CD4-positive, alpha-beta T cell (primary cell): Measurements from ENCODE around the gene FAM53A. TPM values are rescaled to one million over a fixed set of nuclear protein-coding genes. Genes with fewer than 3 reads are reported as not detected.

Experiments
- ATAC-seq: fragments of 200-7000 bp; cut with Tn5 transposase; one replicate; pipeline ENCODE4 v1.10.0; 2022; ENCODE audit warnings: mild to moderate bottlenecking; ENCODE audit not compliant: poor library complexity
- CTCF ChIA-PET: fragments of 350-600 bp; sonication (Branson Sonifier 250); formaldehyde crosslinking; loops from one replicate; lab custom pipeline; 2021; ENCODE audit warnings: antibody characterized with exemption, inconsistent platforms; lab: Charles Lee
- POLR2A ChIA-PET: fragments of 350-600 bp; sonication (Branson Sonifier 250); formaldehyde crosslinking; loops from one replicate; lab custom pipeline; 2021; ENCODE audit warnings: antibody characterized with exemption, inconsistent platforms; lab: Charles Lee
- DNase-seq, 14 experiments: peaks; one replicate each; pipeline ENCODE4 v3.0.0-alpha.2; 2013 to 2020; ENCODE audit warnings: mixed read lengths in 2 of 14
- H3K27ac ChIP-seq, 2 donors: one replicate each; pipeline versions ENCODE4 v1.5.1 to v1.7.0; 2013; ENCODE audit warnings: low read length in 2 of 2, low read depth in 1 of 2, mild to moderate bottlenecking in 1 of 2
- H3K27me3 ChIP-seq, 2 experiments: 1 replicate in 1 of 2; 2 replicates in 1 of 2; pipeline versions ENCODE4 v1.6.1 to v1.7.0; 2013; ENCODE audit warnings: low read length in 2 of 2, control low read depth in 1 of 2, mild to moderate bottlenecking in 1 of 2, moderate library complexity in 1 of 2; ENCODE audit not compliant: insufficient read depth in 2 of 2, control insufficient read depth in 1 of 2
- H3K36me3 ChIP-seq: one replicate; pipeline ENCODE4 v1.6.1; 2013; ENCODE audit warnings: low read length, control low read depth; ENCODE audit not compliant: insufficient read depth
- H3K4me1 ChIP-seq: one replicate; pipeline ENCODE4 v1.6.1; 2013; ENCODE audit warnings: low read length, control low read depth; ENCODE audit not compliant: insufficient read depth
- H3K4me3 ChIP-seq: one replicate; pipeline ENCODE4 v1.5.1; 2013; ENCODE audit warnings: mild to moderate bottlenecking, low read length, moderate library complexity
- H3K9me3 ChIP-seq, 2 experiments: 1 replicate in 1 of 2; 2 replicates in 1 of 2; pipeline versions ENCODE4 v1.6.1 to v1.7.0; 2013; ENCODE audit warnings: low read length in 2 of 2, mild to moderate bottlenecking in 2 of 2, control low read depth in 1 of 2, moderate library complexity in 1 of 2; ENCODE audit not compliant: control insufficient read depth in 1 of 2, insufficient read depth in 1 of 2
- H3K27ac Mint-ChIP-seq: one replicate; pipeline ENCODE4 v1.8.0; 2020; ENCODE audit warnings: mixed read lengths
- H3K27me3 Mint-ChIP-seq: one replicate; pipeline ENCODE4 v1.8.0; 2021; ENCODE audit warnings: mixed read lengths
- H3K36me3 Mint-ChIP-seq: one replicate; pipeline ENCODE4 v1.8.0; 2021; ENCODE audit warnings: low read depth, mixed read lengths
- H3K4me1 Mint-ChIP-seq: one replicate; pipeline ENCODE4 v1.8.0; 2021; ENCODE audit warnings: low read depth, mixed read lengths
- H3K4me3 Mint-ChIP-seq: one replicate; pipeline ENCODE4 v1.8.0; 2020; ENCODE audit warnings: mild to moderate bottlenecking, mixed read lengths
- H3K9me3 Mint-ChIP-seq: one replicate; pipeline ENCODE4 v1.8.0; 2020; ENCODE audit warnings: mixed read lengths
- CTCF ChIP-seq: fragments of 200-600 bp; IDR thresholded peaks from one replicate; pipeline ENCODE4 v1.8.0; 2022; ENCODE audit warnings: antibody characterized with exemption, mild to moderate bottlenecking
- intact Hi-C, 2 experiments: fragments of 100-400 bp; cut with DNase I in 1 of 2; cut with micrococcal nuclease in 1 of 2; formaldehyde crosslinking; loops; one replicate each; pipeline versions ENCODE4 v1.15.1 to v1.9.0; 2023 to 2025; cut with DNase I, micrococcal nuclease
- total RNA-seq, 174 experiments: library from RNA in 2 of 174; stranded (reverse) in 2 of 174; gene quantifications; one replicate each; pipeline ENCODE4 v1.2.3 and lab custom pipeline; 2021 to 2026

Gene FAM53A
- total RNA-seq, 2 experiments from 2014 or later = 0.93 to 2.4 TPM

GRCh38 chr4:1658146-1658545 lies 26.0 kb downstream of the FAM53A start:
- Mint-ChIP-seq H3K27ac (no peak overlapping the region), H3K36me3 (peaks cover 3% of the 10 kb centered on the region), H3K27me3 (no peaks in the 10 kb centered on the region), H3K9me3 (no peaks in the 10 kb centered on the region), H3K4me3 (no peak overlapping the region), H3K4me1 (no peaks in the 10 kb centered on the region)
- DNase-seq (no peak), ATAC-seq (no peak)
- Histone ChIP-seq H3K9me3 (no peaks in the 10 kb centered on the region), H3K36me3 (no peaks in the 10 kb centered on the region), H3K27me3 (no peaks in the 10 kb centered on the region), H3K27ac (no peak overlapping the region), H3K4me3 (no peak overlapping the region), H3K4me1 (no peaks in the 10 kb centered on the region)
- ChIA-PET CTCF (no interaction called here), POLR2A (no interaction called here)
- intact Hi-C loops = no loop called here
- no peak for TF ChIP-seq CTCF

GRCh38 chr4:1656986-1657385 lies 27.1 kb downstream of the FAM53A start:
- H3K36me3 ChIP-seq = no peaks in the 10 kb centered on the region
- ChIA-PET CTCF (no interaction called here), POLR2A (no interaction called here)
- no peaks in the 10 kb centered on the region for H3K9me3 ChIP-seq
- DNase-seq (no peak), ATAC-seq (no peak)
- Mint-ChIP-seq H3K9me3 (no peaks in the 10 kb centered on the region), H3K4me1 (no peaks in the 10 kb centered on the region), H3K27ac (no peak overlapping the region), H3K36me3 (peaks cover 3% of the 10 kb centered on the region), H3K27me3 (no peaks in the 10 kb centered on the region), H3K4me3 (no peak overlapping the region)
- intact Hi-C loops = no loop called here
- no peak overlapping the region for H3K4me3 ChIP-seq
- no peaks in the 10 kb centered on the region for H3K4me1 ChIP-seq
- no peaks in the 10 kb centered on the region for H3K27me3 ChIP-seq
- TF ChIP-seq CTCF = no peak
- no peak overlapping the region for H3K27ac ChIP-seq

GRCh38 chr4:1656132-1656531 lies 28.0 kb downstream of the FAM53A start:
- Histone ChIP-seq H3K9me3 (no peaks in the 10 kb centered on the region), H3K4me3 (no peak overlapping the region), H3K4me1 (no peaks in the 10 kb centered on the region), H3K27ac (no peak overlapping the region), H3K27me3 (no peaks in the 10 kb centered on the region), H3K36me3 (no peaks in the 10 kb centered on the region)
- H3K27me3 Mint-ChIP-seq = no peaks in the 10 kb centered on the region
- CTCF ChIA-PET = no interaction called here
- no peak overlapping the region for H3K27ac Mint-ChIP-seq
- ATAC-seq (no peak), DNase-seq (no peak)
- H3K9me3 Mint-ChIP-seq = no peaks in the 10 kb centered on the region
- intact Hi-C loops = no loop called here
- no peaks in the 10 kb centered on the region for H3K4me1 Mint-ChIP-seq
- peaks cover 3% of the 10 kb centered on the region for H3K36me3 Mint-ChIP-seq
- no peak overlapping the region for H3K4me3 Mint-ChIP-seq
- POLR2A ChIA-PET = no interaction called here
- TF ChIP-seq CTCF = no peak
